ENCODE measurements around the gene PRDM15. TPM values are rescaled to one million over a fixed set of nuclear protein-coding genes. Genes with fewer than 3 reads are reported as not detected.
A peak's percentile ranks its signal among the peaks of the same experiment; 100 is the strongest.

The PRDM15 gene
- total and polyA plus RNA-seq, 2 donors (not counting 3 experiments of a cell fraction or from before 2014, with no cell fraction given) = 11.8 to 12.9 TPM

DNA sequence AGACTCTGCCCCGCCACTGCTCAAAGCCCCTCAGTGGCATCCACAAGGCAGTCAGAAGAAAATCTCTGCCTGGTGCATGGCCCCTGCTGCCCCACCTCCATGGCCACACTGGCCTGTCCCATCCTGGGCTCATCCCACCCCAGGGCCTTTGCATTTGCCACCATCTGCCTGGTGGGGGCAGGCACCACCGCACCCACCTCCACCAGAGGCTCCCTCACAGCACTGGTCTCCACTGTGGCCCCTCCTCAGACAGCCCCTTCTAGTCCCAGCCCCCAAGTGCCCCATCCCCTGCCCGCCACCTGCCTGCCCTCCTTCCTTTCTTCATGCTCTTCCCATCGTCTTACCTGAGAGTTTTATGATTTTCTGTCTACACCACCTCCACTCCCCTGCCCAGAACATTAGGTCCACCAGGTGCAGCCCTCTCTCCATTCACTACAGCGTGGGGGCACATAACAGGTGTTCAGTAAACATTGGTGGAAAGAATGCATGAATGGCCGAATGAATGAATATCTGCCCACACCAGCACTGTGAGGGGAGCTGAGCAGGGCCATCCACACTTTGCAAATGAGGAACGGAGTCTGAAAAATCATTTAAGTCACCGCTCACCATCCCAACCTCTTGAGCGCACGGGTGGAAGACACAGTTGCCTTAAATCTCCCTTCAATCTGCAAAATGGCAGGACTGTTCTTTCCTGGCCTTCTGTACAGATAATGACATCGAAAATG, 2.1 kb downstream of the PRDM15 start:
- FAIRE-seq (peak; percentile 37), DNase-seq (ENCODE audit: low read depth, low spot score) (no peak)
- Histone ChIP-seq H3K4me2 (ENCODE audit: insufficient read depth, low read length) (peak overlapping the region; percentile 54), H2AFZ (ENCODE audit: low read depth, low read length) (no peak overlapping the region), H3K9ac (replicated peaks; ENCODE audit: extremely low read depth, insufficient read depth, low read length) (peak overlapping the region; percentile 86), H4K20me1 (replicated peaks; ENCODE audit: control insufficient read depth, extremely low read depth, insufficient read depth, low read length) (no peaks in the 10 kb centered on the region), H3K4me3 (replicated peaks in 1 of 3; ENCODE audit: insufficient read depth in 1 of 3, low read depth in 1 of 3, low read length in 3 of 3) (no peak overlapping the region), H3K9me1 (replicated peaks; ENCODE audit: control insufficient read depth, extremely low read depth, insufficient read depth, low read length) (no peaks in the 10 kb centered on the region), H3K36me3 (ENCODE audit: control insufficient read depth in 2 of 2, extremely low read depth in 1 of 2, insufficient read depth in 2 of 2, low read length in 2 of 2) (no peaks in the 10 kb centered on the region), H3K27ac (ENCODE audit: insufficient read depth, low read depth, low read length) (no peak overlapping the region), H3K79me2 (ENCODE audit: control insufficient read depth, insufficient read depth, low read length) (peaks cover 28% of the 10 kb centered on the region), H3K27me3 (ENCODE audit: control insufficient read depth in 2 of 2, insufficient read depth in 2 of 2, low read length in 2 of 2) (no peaks in the 10 kb centered on the region), H3K4me1 (ENCODE audit: control insufficient read depth, extremely low read depth, insufficient read depth, low read length) (peaks cover 12% of the 10 kb centered on the region), H3K9me3 (replicated peaks; ENCODE audit: control insufficient read depth, insufficient read depth, low read length) (no peaks in the 10 kb centered on the region)
- POLR2A ChIA-PET = no interaction called here
- BruUV-seq (replicated peaks) = no TSS peak
- dilution Hi-C loops (cut with MboI; ENCODE audit: extremely low pct_ligation_motif_present, low sequenced_read_pairs) = no loop called here
- TF ChIP-seq, protein P1, sequence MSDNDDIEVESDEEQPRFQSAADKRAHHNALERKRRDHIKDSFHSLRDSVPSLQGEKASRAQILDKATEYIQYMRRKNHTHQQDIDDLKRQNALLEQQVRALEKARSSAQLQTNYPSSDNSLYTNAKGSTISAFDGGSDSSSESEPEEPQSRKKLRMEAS (IDR thresholded peaks at IDR 0.05; ENCODE audit: insufficient read depth, insufficient read length) = no peak
- TF ChIP-seq MYC (IDR thresholded peaks at IDR 0.05; ENCODE audit: low read depth, low read length) (no peak), JUN (IDR thresholded peaks at IDR 0.05; ENCODE audit: borderline replicate concordance, insufficient read depth, insufficient read length, low read depth) (no peak)
- intact Hi-C loops (cut with micrococcal nuclease) = loop anchor here (5.0 kb wide), 1 partner anchor 55 kb away; no protein-coding TSS in a partner anchor
- CTCF ChIA-PET = interaction anchor here (0.8 to 2.3 kb wide), 12 partner anchors 12 to 594 kb away, joined by 3 to 12 read pairs (median 4); no protein-coding TSS in a partner anchor

DNA sequence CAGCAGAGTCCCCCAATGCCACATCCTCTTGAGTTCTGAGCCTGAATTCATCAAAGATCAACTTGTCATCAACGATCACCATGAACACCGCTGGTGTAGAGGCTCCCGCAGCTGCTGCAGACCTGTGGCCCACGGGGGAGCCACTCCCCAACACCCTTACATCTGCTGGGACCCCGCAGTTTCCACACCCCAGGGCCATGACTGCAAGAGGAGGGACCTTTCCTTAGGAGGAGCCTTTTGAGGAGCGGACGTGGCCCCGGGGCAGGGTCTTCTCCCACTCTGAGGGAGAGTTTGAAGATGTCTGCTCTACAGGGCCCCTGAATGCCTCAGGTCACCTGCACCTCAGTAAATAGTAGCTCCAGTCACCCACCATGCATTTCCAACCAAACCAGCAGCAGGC, 2.7 kb downstream of the PRDM15 start:
- no peak overlapping the region for H3K27ac ChIP-seq (ENCODE audit: insufficient read depth, low read depth, low read length)
- H3K4me1 ChIP-seq (ENCODE audit: control insufficient read depth, extremely low read depth, insufficient read depth, low read length) = peaks cover 12% of the 10 kb centered on the region
- no peaks in the 10 kb centered on the region for H4K20me1 ChIP-seq (replicated peaks; ENCODE audit: control insufficient read depth, extremely low read depth, insufficient read depth, low read length)
- FAIRE-seq = no peak
- no peaks in the 10 kb centered on the region for H3K9me3 ChIP-seq (replicated peaks; ENCODE audit: control insufficient read depth, insufficient read depth, low read length)
- intact Hi-C loops (cut with micrococcal nuclease) (loop anchor here (5.0 kb wide), 1 partner anchor 56 kb away; no protein-coding TSS in a partner anchor), dilution Hi-C loops (cut with MboI; ENCODE audit: extremely low pct_ligation_motif_present, low sequenced_read_pairs) (no loop called here)
- H3K4me3 ChIP-seq (replicated peaks in 1 of 3; ENCODE audit: insufficient read depth in 1 of 3, low read depth in 1 of 3, low read length in 3 of 3) = no peak overlapping the region
- no TSS peak for BruUV-seq (replicated peaks)
- POLR2A ChIA-PET = no interaction called here
- CTCF ChIA-PET = no interaction called here
- H3K4me2 ChIP-seq (ENCODE audit: insufficient read depth, low read length) = no peak overlapping the region
- TF ChIP-seq, protein P2, sequence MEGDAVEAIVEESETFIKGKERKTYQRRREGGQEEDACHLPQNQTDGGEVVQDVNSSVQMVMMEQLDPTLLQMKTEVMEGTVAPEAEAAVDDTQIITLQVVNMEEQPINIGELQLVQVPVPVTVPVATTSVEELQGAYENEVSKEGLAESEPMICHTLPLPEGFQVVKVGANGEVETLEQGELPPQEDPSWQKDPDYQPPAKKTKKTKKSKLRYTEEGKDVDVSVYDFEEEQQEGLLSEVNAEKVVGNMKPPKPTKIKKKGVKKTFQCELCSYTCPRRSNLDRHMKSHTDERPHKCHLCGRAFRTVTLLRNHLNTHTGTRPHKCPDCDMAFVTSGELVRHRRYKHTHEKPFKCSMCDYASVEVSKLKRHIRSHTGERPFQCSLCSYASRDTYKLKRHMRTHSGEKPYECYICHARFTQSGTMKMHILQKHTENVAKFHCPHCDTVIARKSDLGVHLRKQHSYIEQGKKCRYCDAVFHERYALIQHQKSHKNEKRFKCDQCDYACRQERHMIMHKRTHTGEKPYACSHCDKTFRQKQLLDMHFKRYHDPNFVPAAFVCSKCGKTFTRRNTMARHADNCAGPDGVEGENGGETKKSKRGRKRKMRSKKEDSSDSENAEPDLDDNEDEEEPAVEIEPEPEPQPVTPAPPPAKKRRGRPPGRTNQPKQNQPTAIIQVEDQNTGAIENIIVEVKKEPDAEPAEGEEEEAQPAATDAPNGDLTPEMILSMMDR (IDR thresholded peaks at IDR 0.05; ENCODE audit: extremely low read depth in 1 of 2, insufficient read depth in 1 of 2, low read depth in 1 of 2, low read length in 2 of 2) = no peak
- TF ChIP-seq POLR2AphosphoS5 (IDR thresholded peaks at IDR 0.05; ENCODE audit: insufficient read depth, low read depth, low read length) (no peak), JUN (IDR thresholded peaks at IDR 0.05; ENCODE audit: borderline replicate concordance, insufficient read depth, insufficient read length, low read depth) (no peak)
- TF ChIP-seq, protein P1 (IDR thresholded peaks at IDR 0.05; ENCODE audit: insufficient read depth, insufficient read length) = no peak
- DNase-seq (ENCODE audit: low read depth, low spot score) = no peak
- H3K27me3 ChIP-seq (ENCODE audit: control insufficient read depth in 2 of 2, insufficient read depth in 2 of 2, low read length in 2 of 2) = no peaks in the 10 kb centered on the region
- H3K36me3 ChIP-seq (ENCODE audit: control insufficient read depth in 2 of 2, extremely low read depth in 1 of 2, insufficient read depth in 2 of 2, low read length in 2 of 2) = no peaks in the 10 kb centered on the region
- H3K9ac ChIP-seq (replicated peaks; ENCODE audit: extremely low read depth, insufficient read depth, low read length) = no peak overlapping the region
- peaks cover 28% of the 10 kb centered on the region for H3K79me2 ChIP-seq (ENCODE audit: control insufficient read depth, insufficient read depth, low read length)
- H3K9me1 ChIP-seq (replicated peaks; ENCODE audit: control insufficient read depth, extremely low read depth, insufficient read depth, low read length) = no peaks in the 10 kb centered on the region
- H2AFZ ChIP-seq (ENCODE audit: low read depth, low read length) = no peak overlapping the region
